ENCODE results near the gene HDAC7.

Gene HDAC7

DNA sequence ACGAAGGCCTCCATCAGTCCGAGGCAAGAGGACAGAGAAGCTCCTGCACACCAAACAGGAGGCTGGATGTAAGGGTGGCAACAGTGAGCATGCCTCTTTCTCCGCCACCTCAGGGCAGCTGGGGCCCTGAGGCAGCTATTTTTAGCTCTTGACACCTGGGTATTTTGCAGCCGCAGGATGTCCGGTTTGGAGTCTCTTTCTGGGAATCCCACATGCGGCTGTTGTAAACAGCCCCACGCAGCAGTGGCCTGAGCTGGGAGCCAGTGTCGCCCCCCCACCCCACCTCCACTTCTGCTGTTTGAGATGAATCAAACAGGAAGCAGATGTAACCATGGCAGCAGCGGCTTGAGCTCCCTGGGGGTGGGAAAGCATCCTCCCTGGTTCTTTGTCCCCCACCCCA is 11.7 kb downstream of the HDAC7 start:
- peak; percentile 55 for DNase-seq (ENCODE audit: insufficient read length)
- FAIRE-seq, result no peak
- TF ChIP-seq POLR2AphosphoS5 (IDR thresholded peaks at IDR 0.05; ENCODE audit: low read depth, low read length), result no peak
- no peak for TF ChIP-seq TAF1 (IDR thresholded peaks at IDR 0.05; ENCODE audit: borderline replicate concordance, low read depth, low read length)
- TF ChIP-seq POLR2A (IDR thresholded peaks at IDR 0.05; ENCODE audit: low read depth, low read length), result no peak

- DNase-seq (ENCODE audit: insufficient read length) (no peak), FAIRE-seq (no peak)
- TF ChIP-seq POLR2AphosphoS5 (IDR thresholded peaks at IDR 0.05; ENCODE audit: low read depth, low read length) (no peak), TAF1 (IDR thresholded peaks at IDR 0.05; ENCODE audit: borderline replicate concordance, low read depth, low read length) (no peak), POLR2A (IDR thresholded peaks at IDR 0.05; ENCODE audit: low read depth, low read length) (no peak)
These were observed 12.4 kb downstream of the HDAC7 start for GRCh38 chr12:47807338-47807737.

DNA sequence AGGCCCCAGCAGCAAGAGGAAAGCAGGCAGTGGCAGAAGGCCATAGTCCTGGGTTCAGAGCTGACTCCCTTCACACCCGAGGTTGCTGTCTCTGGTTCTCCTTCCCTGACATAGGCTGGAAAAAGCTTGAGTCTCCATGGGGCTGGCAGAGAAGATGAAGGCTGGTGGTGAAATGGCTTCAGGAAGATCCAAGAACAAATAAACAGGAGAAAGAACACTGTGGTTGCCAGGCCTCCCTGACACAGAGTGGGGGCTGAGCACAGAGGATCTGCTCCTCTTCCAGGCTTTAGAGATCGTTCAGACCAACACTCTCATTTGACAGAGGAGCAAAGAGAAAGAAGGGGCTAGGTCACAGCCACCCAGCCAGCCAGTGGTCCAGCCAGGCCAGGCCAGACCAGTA is 14.3 kb downstream of the HDAC7 start:
- FAIRE-seq (no peak), DNase-seq (ENCODE audit: insufficient read length) (no peak)
- no peak for TF ChIP-seq TAF1 (IDR thresholded peaks at IDR 0.05; ENCODE audit: borderline replicate concordance, low read depth, low read length)
- TF ChIP-seq POLR2AphosphoS5 (IDR thresholded peaks at IDR 0.05; ENCODE audit: low read depth, low read length), result no peak
- TF ChIP-seq POLR2A (IDR thresholded peaks at IDR 0.05; ENCODE audit: low read depth, low read length), result no peak

GRCh38 chr12:47804171-47804570 is 15.5 kb downstream of the HDAC7 start:
- FAIRE-seq, result no peak
- no peak for DNase-seq (ENCODE audit: insufficient read length)
- TF ChIP-seq POLR2A (IDR thresholded peaks at IDR 0.05; ENCODE audit: low read depth, low read length) (no peak), POLR2AphosphoS5 (IDR thresholded peaks at IDR 0.05; ENCODE audit: low read depth, low read length) (no peak), TAF1 (IDR thresholded peaks at IDR 0.05; ENCODE audit: borderline replicate concordance, low read depth, low read length) (no peak)

GRCh38 chr12:47803191-47803875 is 16.4 kb downstream of the HDAC7 start:
- FAIRE-seq, result no peak
- TF ChIP-seq TAF1 (IDR thresholded peaks at IDR 0.05; ENCODE audit: borderline replicate concordance, low read depth, low read length) (no peak), POLR2A (IDR thresholded peaks at IDR 0.05; ENCODE audit: low read depth, low read length) (no peak), POLR2AphosphoS5 (IDR thresholded peaks at IDR 0.05; ENCODE audit: low read depth, low read length) (no peak)
- no peak for DNase-seq (ENCODE audit: insufficient read length)

- FAIRE-seq, result no peak
- TF ChIP-seq TAF1 (IDR thresholded peaks at IDR 0.05; ENCODE audit: borderline replicate concordance, low read depth, low read length) (no peak), POLR2AphosphoS5 (IDR thresholded peaks at IDR 0.05; ENCODE audit: low read depth, low read length) (no peak), POLR2A (IDR thresholded peaks at IDR 0.05; ENCODE audit: low read depth, low read length) (no peak)
- DNase-seq (ENCODE audit: insufficient read length), result no peak
These were observed 17.4 kb downstream of the HDAC7 start for GRCh38 chr12:47802312-47802711.

DNA sequence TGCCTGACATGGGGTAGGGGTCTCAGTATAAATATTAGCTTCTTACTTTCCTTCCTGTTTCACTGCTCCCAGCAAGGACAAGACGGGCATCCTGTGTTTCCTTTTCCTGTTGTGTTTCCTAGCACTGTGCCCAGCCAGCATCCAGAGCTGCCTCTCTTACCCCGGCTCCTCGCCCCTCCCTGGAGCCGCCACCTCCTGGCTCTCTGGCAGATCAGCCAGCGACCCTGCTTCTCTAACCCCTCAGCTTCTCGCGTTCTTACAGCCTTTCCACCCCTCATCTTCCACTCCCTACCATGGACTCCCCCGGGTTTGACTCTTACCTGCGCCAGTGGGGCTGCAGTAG is 17.8 kb downstream of the HDAC7 start:
- DNase-seq (ENCODE audit: insufficient read length) (no peak), FAIRE-seq (no peak)
- no peak for TF ChIP-seq POLR2AphosphoS5 (IDR thresholded peaks at IDR 0.05; ENCODE audit: low read depth, low read length)
- TF ChIP-seq TAF1 (IDR thresholded peaks at IDR 0.05; ENCODE audit: borderline replicate concordance, low read depth, low read length), result no peak
- no peak for TF ChIP-seq POLR2A (IDR thresholded peaks at IDR 0.05; ENCODE audit: low read depth, low read length)

DNA sequence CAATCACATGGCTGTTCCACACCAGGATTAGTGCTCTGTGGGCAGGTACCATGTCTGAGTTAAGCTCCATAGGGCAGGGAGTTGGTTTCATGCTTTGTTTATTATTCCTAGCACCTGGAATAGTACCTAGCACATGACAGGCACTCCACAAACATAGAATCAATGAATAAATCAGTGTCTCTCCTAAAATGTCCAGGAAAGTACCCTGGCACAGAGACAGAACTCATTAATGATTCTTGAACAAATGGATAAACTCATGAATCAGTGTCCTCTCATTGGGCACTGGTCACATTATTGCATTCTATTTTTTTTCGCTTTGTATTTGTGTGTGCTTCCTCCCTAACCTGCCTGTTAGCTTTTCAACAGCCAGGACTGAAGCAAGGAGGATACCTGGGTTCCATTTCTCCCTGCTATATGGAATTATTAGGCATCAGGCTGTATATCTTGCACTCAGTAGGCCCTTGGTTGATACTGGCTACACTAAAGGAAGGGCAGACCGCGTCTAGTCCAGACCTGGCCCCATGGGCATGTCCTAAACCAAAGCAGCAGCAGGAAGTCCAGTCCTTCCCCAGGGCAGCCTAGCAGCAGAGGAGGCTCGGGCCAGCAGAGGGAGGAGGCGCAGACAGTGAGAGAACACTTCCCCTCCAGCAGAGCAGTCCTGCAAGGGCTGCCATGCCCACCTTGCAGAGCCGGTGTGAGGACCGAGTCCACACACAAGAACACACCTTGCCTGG is 18.4 kb downstream of the HDAC7 start:
- FAIRE-seq, result no peak
- no peak for TF ChIP-seq TAF1 (IDR thresholded peaks at IDR 0.05; ENCODE audit: borderline replicate concordance, low read depth, low read length)
- TF ChIP-seq POLR2AphosphoS5 (IDR thresholded peaks at IDR 0.05; ENCODE audit: low read depth, low read length), result no peak
- TF ChIP-seq POLR2A (IDR thresholded peaks at IDR 0.05; ENCODE audit: low read depth, low read length), result no peak
- no peak for DNase-seq (ENCODE audit: insufficient read length)

DNA sequence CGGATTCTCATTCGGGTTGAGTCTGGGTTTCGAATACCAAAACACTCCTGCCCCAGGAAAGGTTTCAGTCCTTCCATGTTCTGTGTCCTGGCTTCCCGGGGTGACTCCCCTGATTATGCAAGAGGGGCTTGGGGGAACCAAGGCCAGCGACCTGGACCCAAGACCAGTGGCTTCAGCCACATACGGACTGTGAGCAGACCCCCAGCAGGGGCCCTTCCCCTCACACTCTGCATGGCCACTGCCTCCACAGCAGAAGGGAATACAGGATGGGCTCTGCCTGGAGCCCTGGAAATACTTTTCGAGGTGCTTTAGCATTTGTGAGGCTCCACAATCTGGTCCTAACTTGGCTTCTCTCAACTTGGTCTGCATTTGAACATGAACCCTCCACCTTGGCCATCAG is 19.1 kb downstream of the HDAC7 start:
- TF ChIP-seq TAF1 (IDR thresholded peaks at IDR 0.05; ENCODE audit: borderline replicate concordance, low read depth, low read length), result no peak
- TF ChIP-seq POLR2A (IDR thresholded peaks at IDR 0.05; ENCODE audit: low read depth, low read length), result no peak
- no peak for TF ChIP-seq POLR2AphosphoS5 (IDR thresholded peaks at IDR 0.05; ENCODE audit: low read depth, low read length)
- DNase-seq (ENCODE audit: insufficient read length) (no peak), FAIRE-seq (no peak)

DNA sequence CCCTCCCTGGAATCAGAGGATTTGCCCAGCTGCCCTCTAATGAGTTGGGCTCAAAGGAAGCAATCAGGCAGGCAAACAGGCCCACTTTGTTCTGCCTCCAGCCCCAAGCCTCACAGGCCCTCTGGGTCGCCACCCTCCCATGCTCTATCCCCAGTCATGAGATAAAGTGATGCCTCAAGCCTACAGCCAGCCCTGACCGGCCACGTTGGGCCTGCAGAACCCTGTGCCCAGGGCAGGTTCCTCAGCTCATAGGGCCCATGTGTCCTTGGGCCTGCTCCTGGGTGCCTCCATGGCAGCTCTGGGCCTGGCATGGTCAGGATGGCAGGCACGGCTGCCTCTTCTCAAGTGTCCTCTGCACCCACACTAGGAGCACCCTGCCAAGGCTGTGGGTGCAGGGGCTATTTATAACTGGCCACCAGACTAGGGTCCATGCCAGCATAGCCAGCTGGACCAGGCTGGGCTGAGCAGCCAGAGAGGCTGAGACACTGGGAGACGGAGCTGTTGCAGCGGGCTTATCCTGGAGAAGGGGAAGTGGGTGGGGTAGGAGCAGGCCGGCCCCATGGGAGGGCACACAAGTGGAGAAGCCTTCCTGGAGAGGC is 20.2 kb downstream of the HDAC7 start:
- TF ChIP-seq POLR2A (IDR thresholded peaks at IDR 0.05; ENCODE audit: low read depth, low read length), result no peak
- no peak for TF ChIP-seq POLR2AphosphoS5 (IDR thresholded peaks at IDR 0.05; ENCODE audit: low read depth, low read length)
- no peak for TF ChIP-seq TAF1 (IDR thresholded peaks at IDR 0.05; ENCODE audit: borderline replicate concordance, low read depth, low read length)
- FAIRE-seq (no peak), DNase-seq (ENCODE audit: insufficient read length) (no peak)

- FAIRE-seq, result no peak
- no peak for DNase-seq (ENCODE audit: insufficient read length)
- TF ChIP-seq TAF1 (IDR thresholded peaks at IDR 0.05; ENCODE audit: borderline replicate concordance, low read depth, low read length) (no peak), POLR2AphosphoS5 (IDR thresholded peaks at IDR 0.05; ENCODE audit: low read depth, low read length) (no peak), POLR2A (IDR thresholded peaks at IDR 0.05; ENCODE audit: low read depth, low read length) (no peak)
These were observed 21.2 kb downstream of the HDAC7 start for GRCh38 chr12:47798382-47798948.

Measured in GM12892 (cell line).